Esophagus squamous epithelium (tissue), 4 donors: ENCODE data around the gene TNIK.

Source experiments
- CTCF ChIP-seq, 6 experiments: fragments of 450-650 bp in 4 of 6; fragments of 200-600 bp in 2 of 6; sonication (generic) in 2 of 6; IDR thresholded peaks; one replicate each; pipeline ENCODE4 v1.5.1; 2016 to 2019; ENCODE audit warnings: antibody characterized with exemption in 6 of 6, mild to moderate bottlenecking in 4 of 6, moderate library complexity in 4 of 6
- POLR2A ChIP-seq, 4 donors: fragments of 450-650 bp; IDR thresholded peaks; one replicate each; pipeline ENCODE4 v1.6.1; 2017; ENCODE audit warnings: antibody characterized with exemption in 4 of 4, mild to moderate bottlenecking in 4 of 4, moderate library complexity in 3 of 4

- no peak for TF ChIP-seq POLR2A (IDR thresholded peaks at IDR 0.05)
- TF ChIP-seq CTCF (IDR thresholded peaks at IDR 0.05): no peak
These were observed 39.5 kb downstream of the TNIK start for GRCh38 chr3:171420667-171421066.
